HG02981 (cell line): ENCODE measurements around the gene ACAP2.
"Not testable (repeated sequence)": the region's sequence is repeated elsewhere in the genome, so short reads cannot be mapped to it uniquely, and the experiment has no call there.

Experiments
- ATAC-seq: cut with Tn5 transposase; IDR thresholded peaks from one replicate; pipeline ENCODE4 v1.9.1; 2021; ENCODE audit warnings: mild to moderate bottlenecking, moderate library complexity; ENCODE audit not compliant: unreplicated experiment

The ACAP2 gene

GRCh38 chr3:195249057-195249770, 193.6 kb downstream of the ACAP2 start:
- ATAC-seq, result no peak

- ATAC-seq, result no peak
Measured at GRCh38 chr3:195248281-195248680, 194.5 kb downstream of the ACAP2 start.

DNA sequence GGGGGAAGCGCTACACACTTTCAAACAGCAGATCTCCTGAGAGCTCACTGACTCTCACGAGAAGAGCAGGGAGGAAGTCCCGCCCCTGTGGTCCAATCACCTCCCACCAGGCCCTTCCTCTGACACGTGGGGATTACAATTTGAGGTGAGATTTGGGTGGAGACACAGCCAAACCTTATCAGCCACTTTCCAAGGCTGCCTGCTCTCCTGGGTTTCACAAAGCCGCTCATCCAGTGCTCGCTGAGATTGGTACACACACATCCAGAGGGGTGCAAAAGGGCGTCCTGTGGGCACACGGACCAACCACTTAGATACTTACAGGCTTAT, 195.0 kb downstream of the ACAP2 start:
- no peak for ATAC-seq

- no peak for ATAC-seq
Measured at GRCh38 chr3:195247086-195247862, 195.5 kb downstream of the ACAP2 start.

DNA sequence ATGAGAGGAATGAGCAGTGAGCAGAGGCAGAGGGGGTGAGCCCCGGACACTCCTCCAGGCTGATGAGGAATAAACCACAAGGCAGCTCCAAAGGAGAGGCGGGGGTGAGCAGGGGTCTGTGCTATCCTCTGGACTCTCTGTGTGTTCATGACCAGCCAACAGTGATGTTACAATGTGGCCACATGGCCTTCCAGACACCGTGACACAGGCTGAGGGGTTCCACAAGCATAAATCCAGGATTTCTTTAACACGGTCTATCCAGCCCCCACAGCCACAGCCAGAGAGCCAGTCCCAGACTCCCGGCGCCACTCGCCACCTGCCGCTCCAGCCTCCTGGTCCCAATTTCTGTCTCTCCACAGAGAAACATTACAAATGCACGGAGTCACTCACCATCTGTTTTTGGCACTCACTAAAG, 196.2 kb downstream of the ACAP2 start:
- ATAC-seq, result no peak

DNA sequence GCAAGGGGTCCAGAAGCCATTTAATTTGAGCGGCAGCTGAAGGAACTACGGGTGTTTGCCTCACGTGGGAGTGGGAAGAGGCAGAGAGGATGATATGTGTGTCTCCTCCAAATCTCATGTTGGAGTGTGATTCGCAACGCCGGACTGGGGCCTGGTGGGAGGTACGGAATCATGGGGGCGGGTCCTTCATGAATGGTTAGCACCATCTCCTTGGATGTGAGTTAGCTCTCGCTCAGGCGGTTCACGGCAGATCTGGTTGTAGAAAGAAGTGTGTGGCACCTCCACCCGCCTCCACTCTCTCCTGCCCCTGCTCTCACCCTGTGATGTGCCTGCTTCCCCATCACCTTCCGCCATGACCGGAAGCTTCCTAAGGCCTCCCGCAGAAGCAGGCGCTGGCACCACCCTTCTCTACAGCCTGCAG, 197.3 kb downstream of the ACAP2 start:
- ATAC-seq, result no peak

DNA sequence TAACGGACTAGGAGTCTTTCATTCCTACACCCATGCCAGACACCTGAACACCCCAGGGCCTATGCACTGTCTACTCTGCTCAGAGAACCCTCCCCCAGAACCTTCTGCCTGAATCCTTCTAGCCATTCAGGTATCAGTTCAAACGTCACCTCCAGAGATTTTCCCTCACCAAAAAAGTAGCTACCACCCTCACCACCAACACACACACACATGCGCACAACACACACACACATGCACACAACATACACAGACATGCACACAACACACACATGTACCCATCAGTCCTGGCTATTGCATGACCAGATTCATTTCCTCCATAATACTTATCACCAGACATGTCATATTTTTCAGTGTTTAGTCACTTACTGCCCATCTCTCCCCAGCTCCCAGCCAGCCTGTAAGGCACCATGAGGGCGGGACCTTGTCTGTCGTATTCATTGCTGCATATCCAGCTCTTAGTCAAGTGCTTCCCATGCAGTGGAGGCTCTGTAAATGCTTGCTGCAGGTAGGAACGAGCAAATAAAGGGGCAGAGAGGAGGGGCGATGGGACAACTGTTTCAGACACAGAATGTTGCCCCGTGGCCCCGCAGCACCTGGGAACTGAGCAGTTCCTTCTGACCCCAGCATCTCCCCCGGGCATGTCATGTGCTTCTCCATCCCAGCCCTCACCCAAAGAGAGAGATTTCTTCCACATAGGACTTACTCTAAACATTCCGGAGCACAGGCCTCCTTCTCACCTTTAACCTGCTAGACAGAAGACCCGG, 201.0 kb downstream of the ACAP2 start:
- no peak for ATAC-seq

- ATAC-seq, result no peak
Measured at GRCh38 chr3:195240939-195241338, 201.9 kb downstream of the ACAP2 start.

DNA sequence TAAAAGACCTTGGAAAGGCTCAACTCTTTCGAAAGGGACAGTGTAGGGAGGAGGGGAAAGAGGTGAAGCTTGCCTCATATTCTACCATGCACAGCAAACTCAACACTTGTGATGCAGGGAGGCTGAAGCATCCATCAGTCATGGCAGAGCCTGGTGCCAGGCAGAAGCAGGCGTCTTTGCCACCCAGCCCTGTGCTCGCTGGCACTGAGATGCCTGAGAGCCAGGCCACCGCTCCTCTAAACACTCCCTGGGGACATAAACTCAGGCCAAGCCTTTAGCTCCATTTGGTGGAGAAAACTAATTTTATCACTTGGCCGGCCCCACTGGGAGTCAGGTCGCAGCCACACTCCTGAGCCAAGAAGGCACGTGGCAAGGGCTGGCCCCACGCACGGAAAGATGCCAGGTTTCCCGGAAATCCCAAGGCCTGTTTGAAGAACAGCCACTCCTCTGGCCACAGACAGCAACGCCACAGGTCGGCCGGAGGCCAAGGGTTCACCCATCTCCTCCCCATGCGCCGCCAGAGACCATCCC, 202.6 kb downstream of the ACAP2 start:
- no peak for ATAC-seq

DNA sequence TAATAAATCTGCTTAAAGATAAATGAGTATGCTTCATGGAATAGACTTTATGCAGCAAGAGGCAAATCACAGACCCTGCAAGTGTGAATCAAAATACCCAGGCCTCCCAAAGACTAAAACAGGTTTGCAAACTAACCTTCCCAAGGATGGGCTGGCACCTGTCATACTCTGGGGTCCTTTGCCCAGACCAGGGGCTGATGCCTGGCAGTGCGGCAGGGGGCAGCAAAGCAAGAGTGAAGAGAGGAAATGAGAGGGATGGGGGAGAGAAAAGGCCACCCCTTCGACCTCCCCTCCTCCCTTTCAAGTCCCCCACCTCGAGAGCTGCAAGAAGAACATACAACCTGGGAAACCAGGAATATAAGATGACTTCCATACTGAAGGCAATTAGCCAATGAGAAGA, 203.7 kb downstream of the ACAP2 start:
- ATAC-seq, result no peak

- no peak for ATAC-seq
Measured at GRCh38 chr3:195238586-195239118, 204.2 kb downstream of the ACAP2 start.

GRCh38 chr3:195238081-195238571, 204.7 kb downstream of the ACAP2 start:
- no peak for ATAC-seq

DNA sequence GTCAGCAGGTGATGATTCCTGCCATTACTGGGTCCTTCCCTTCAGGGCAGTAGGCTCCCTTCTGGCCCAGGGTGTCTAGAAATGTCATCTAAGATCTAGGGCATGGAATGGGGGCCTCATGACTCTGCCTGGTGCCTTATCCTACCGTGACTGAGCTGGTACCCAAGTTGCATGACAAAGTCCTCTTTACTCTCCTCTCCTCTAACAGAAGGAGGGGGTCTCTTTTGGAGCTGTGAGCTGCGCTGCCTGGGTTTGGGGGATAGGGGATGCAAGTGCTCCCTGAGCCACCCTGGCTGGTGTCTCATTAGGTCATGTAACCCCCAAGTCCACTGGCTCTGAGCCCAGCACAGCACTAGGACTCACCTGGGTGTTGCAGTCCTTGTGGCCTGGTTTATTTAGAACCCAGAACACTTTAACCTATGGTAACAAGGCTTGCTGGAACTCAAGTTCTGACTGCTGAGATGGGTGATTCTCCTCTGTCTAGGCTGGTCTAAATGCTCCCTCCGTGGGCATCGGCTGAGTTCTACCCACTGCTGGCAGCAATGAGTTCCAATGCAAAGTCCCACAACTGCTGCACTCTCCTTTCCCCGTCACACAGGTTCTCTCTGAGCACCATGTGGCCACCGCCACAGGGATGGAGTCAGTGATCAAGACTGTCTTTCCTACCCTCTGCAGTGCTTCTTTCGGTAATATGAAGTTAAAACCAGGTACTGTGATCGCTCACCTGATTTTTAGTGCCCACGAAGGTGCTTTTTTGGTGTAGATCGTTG, 205.8 kb downstream of the ACAP2 start:
- no peak for ATAC-seq

- ATAC-seq, result no peak
Measured at GRCh38 chr3:195236076-195236798, 206.6 kb downstream of the ACAP2 start.

- ATAC-seq, result no peak
Measured at GRCh38 chr3:195230244-195230643, 212.6 kb downstream of the ACAP2 start.

DNA sequence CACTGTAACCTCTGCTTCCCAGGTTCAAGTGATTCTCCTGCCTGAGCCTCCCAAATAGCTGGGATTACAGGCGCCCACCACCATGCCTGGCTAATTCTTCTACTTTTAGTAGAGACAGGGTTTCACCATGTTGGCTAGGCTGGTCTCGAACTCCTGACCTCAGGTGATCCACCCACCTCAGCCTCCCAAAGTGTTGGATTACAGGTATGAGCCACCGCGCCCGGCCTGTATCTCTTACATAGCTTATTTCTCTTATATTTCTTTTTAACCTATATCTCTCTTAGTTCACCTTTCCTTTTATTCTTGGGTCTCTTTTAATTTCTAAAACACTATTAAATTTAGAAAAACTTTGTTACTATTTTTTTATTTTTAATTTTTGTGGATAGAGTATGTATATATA, 213.9 kb downstream of the ACAP2 start:
- ATAC-seq, result not testable (repeated sequence)

DNA sequence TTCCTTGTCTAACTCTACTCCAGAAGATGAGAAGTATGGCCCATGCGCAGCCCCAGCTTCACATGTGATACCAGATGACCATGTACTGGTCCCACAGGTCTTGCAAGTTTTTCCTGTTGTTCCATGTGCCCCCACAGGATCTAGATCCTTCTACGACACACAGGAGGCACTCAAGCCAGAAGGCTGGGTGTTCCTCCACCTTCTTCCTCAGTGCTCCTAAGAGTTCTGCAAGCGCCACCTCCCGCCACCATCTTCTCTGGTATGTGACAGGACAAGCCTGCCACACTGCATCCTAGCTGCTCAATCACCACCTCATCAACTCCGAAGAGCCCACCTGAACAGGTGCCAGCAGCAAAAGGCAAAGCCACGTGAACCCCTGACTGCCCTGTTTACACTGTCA, 214.9 kb downstream of the ACAP2 start:
- ATAC-seq, result no peak

GRCh38 chr3:195226900-195227447, 215.8 kb downstream of the ACAP2 start:
- no peak for ATAC-seq

DNA sequence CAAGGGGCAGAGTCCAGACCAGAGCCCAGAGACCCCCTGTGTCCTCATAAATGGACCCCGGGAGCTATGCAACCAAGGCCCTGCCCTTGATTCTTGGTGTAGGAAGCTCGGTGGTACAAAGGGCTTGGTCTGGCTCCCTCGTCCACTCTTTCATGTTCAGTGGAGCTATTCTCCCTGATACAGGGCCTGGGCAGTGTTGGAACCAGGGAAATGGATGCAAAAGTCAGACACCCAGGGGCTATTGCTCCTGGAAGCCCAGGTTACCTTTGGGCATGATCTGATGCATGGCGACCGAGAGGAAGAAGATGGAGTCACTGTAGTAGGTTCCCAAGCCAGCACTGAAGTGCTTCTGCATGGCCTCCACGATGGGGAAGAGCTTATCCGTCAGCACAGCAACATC, 216.4 kb downstream of the ACAP2 start:
- ATAC-seq, result no peak
